GM12878 (cell line): ENCODE data around the gene RAD54L2. TPM values are rescaled to one million over a fixed set of nuclear protein-coding genes. Genes with fewer than 3 reads are reported as not detected.

ENCODE experiments used
- ATAC-seq: fragments of 200-7000 bp; cut with Tn5 transposase; 3 replicates; pipeline ENCODE4 v1.9.1; 2020; ENCODE audit warnings: mild to moderate bottlenecking, moderate library complexity
- BruUV-seq: library from RNA; stranded (reverse); fragments of 400-500 nt; replicated peaks from 2 replicates; lab custom pipeline; 2021; lab: Mats Ljungman, UMichigan
- CTCF ChIA-PET: fragments of 300-600 bp; sonication (Branson Sonifier 250); formaldehyde crosslinking; extraction: SDS; loops from one replicate; lab custom pipeline; 2021; ENCODE audit warnings: inconsistent platforms; lab: Yijun Ruan, JAX
- POLR2A ChIA-PET: fragments of 350-600 bp; formaldehyde crosslinking; extraction: SDS; loops from one replicate; lab custom pipeline; 2021; ENCODE audit warnings: inconsistent platforms; lab: Charles Lee
- RAD21 ChIA-PET: fragments of 300-600 bp; sonication (Branson Sonifier 250); formaldehyde crosslinking; loops from one replicate; lab custom pipeline; 2023; ENCODE audit warnings: antibody characterized with exemption; ENCODE audit not compliant: unreplicated experiment; lab: Charles Lee
- SMC1A ChIA-PET: fragments of 300-600 bp; sonication (Branson Sonifier 250); formaldehyde crosslinking; loops from one replicate; lab custom pipeline; 2023; ENCODE audit not compliant: unreplicated experiment, uncharacterized antibody; lab: Charles Lee
- DNase-seq: peaks from one replicate; pipeline ENCODE4 v3.0.0-alpha.2; 2011; ENCODE audit warnings: low read depth, low spot score
- FAIRE-seq: peaks from 3 replicates; lab custom pipeline; 2011; peaks lifted over from hg19 to GRCh38; lab: Jason Lieb, UNC
- H2AFZ ChIP-seq: 2 replicates; pipeline ENCODE4 v1.6.0; 2011; ENCODE audit warnings: low read depth, low read length, control low read depth; ENCODE audit not compliant: control insufficient read depth
- H3K27ac ChIP-seq: 2 replicates; pipeline ENCODE4 v1.5.1; 2011; ENCODE audit warnings: control low read depth; ENCODE audit not compliant: control insufficient read depth, insufficient read depth
- H3K27me3 ChIP-seq, 2 experiments: replicated peaks in 1 of 2; 2 replicates each; pipeline versions ENCODE4 v1.6.0 to v1.6.1; 2011; ENCODE audit warnings: low read length in 1 of 2; ENCODE audit not compliant: control insufficient read depth in 2 of 2, insufficient read depth in 2 of 2
- H3K36me3 ChIP-seq, 2 experiments: 2 replicates each; pipeline ENCODE4 v1.5.1; 2011; ENCODE audit warnings: low read length in 1 of 2; ENCODE audit not compliant: control insufficient read depth in 2 of 2, insufficient read depth in 2 of 2
- H3K4me1 ChIP-seq: 2 replicates; pipeline ENCODE4 v1.6.1; 2011; ENCODE audit warnings: mild to moderate bottlenecking, low read length, moderate library complexity, mixed read lengths; ENCODE audit not compliant: control insufficient read depth, insufficient read depth
- H3K4me2 ChIP-seq: 2 replicates; pipeline ENCODE4 v1.6.0; 2011; ENCODE audit warnings: control low read depth; ENCODE audit not compliant: control insufficient read depth, insufficient read depth
- H3K4me3 ChIP-seq: fragments of 200-600 bp; sonication (generic); 2 replicates; pipeline ENCODE4 v1.5.1; 2016
- H3K79me2 ChIP-seq: 2 replicates; pipeline ENCODE4 v1.6.0; 2011; ENCODE audit warnings: low read length; ENCODE audit not compliant: control insufficient read depth, insufficient read depth
- H3K9ac ChIP-seq: 2 replicates; pipeline ENCODE4 v1.8.0; 2011; ENCODE audit warnings: low read length, control low read depth, mixed read lengths; ENCODE audit not compliant: control insufficient read depth, insufficient read depth
- H3K9me3 ChIP-seq: replicated peaks from 3 replicates; pipeline ENCODE4 v1.5.1; 2011; ENCODE audit warnings: mild to moderate bottlenecking, low read length; ENCODE audit not compliant: control insufficient read depth, insufficient read depth
- H4K20me1 ChIP-seq: 2 replicates; pipeline ENCODE4 v1.6.0; 2011; ENCODE audit not compliant: control insufficient read depth, insufficient read depth
- CHD2 ChIP-seq: IDR thresholded peaks from 2 replicates; pipeline ENCODE4 v1.6.1; 2011; ENCODE audit warnings: low read depth, low read length, improper control_type of control experiment, borderline replicate concordance
- CHD4 ChIP-seq: fragments of 200-600 bp; sonication (generic); IDR thresholded peaks from 2 replicates; pipeline ENCODE4 v1.6.1; 2016; ENCODE audit warnings: mild to moderate bottlenecking
- GATAD2B ChIP-seq: fragments of 450-650 bp; conservative IDR thresholded peaks from 2 replicates; pipeline ENCODE4 v1.6.1; 2017; ENCODE audit warnings: low read depth, mild to moderate bottlenecking, moderate library complexity
- HDGF ChIP-seq: fragments of 450-650 bp; IDR thresholded peaks from 2 replicates; pipeline ENCODE4 v1.6.1; 2016; ENCODE audit warnings: antibody characterized with exemption
- MTA3 ChIP-seq: IDR thresholded peaks from 2 replicates; pipeline ENCODE4 v1.6.1; 2012; ENCODE audit warnings: low read length, inconsistent platforms, borderline replicate concordance
- MYC ChIP-seq: IDR thresholded peaks from 2 replicates; pipeline ENCODE4 v1.6.1; 2011; ENCODE audit warnings: mild to moderate bottlenecking, low read length, moderate library complexity, inconsistent platforms; ENCODE audit not compliant: insufficient read depth, insufficient replicate concordance, insufficient read length, severe bottlenecking
- NBN ChIP-seq: fragments of 450-650 bp; IDR thresholded peaks from 2 replicates; pipeline ENCODE4 v1.6.1; 2016
- ZNF207 ChIP-seq: fragments of 450-650 bp; IDR thresholded peaks from 2 replicates; pipeline ENCODE4 v1.6.1; 2014; ENCODE audit warnings: antibody characterized with exemption, mild to moderate bottlenecking, borderline replicate concordance
- WGBS: methylation state at CpG from one replicate; pipeline ENCODE4 v1.1.6; 2016; ENCODE audit warnings: low lambda C conversion rate; ENCODE audit not compliant: insufficient replicate concordance, insufficient coverage; ENCODE audit errors: missing lambda C conversion rate; 5-methylcytosine and 5-hydroxymethylcytosine counted together
- in situ Hi-C: fragments of 300-500 bp; cut with MboI; formaldehyde crosslinking; loops from 9 replicates; pipeline ENCODE4 v1.14.3; 2018; ENCODE audit warnings: mixed read lengths
- intact Hi-C: fragments of 100-400 bp; cut with micrococcal nuclease; formaldehyde crosslinking; loops from one replicate; pipeline ENCODE4 v1.14.2; 2022; ENCODE audit not compliant: unreplicated experiment
- polyA plus RNA-seq, 11 experiments: library from polyadenylated mRNA; depleted of rRNA in 4 of 11; unstranded in 6 of 11; stranded (reverse) in 5 of 11; fragments of >200 nt; fragmentation: Nextera tagmentation in 4 of 11; fragmentation: Illumina TruSeq in 1 of 11; extraction: Ambion mirVana in 4 of 11; extraction: Trizol in 1 of 11; gene quantifications; 1 replicate in 1 of 11; 2 replicates in 10 of 11; pipeline versions ENCODE4 v1.2.1 to v1.2.3, GENCODE V29; 2011 to 2016; ENCODE audit warnings: inconsistent platforms in 2 of 11, missing spikeins in 2 of 11, low read depth in 1 of 11
- total RNA-seq, 4 experiments: library from RNA; depleted of rRNA in 3 of 4; stranded (reverse); fragments of >200 nt in 3 of 4; fragmentation: Illumina TruSeq in 1 of 4; extraction: Trizol in 1 of 4; gene quantifications; 2 replicates each; pipeline versions ENCODE4 v1.2.1 to v1.2.3, GENCODE V29; 2013 to 2021
- TF ChIP-seq, protein P1 (sequence below): fragments of 450-650 bp; formaldehyde crosslinking; IDR thresholded peaks from 2 replicates; pipeline ENCODE4 v1.4.0; 2022; ENCODE audit warnings: mild to moderate bottlenecking, moderate library complexity
- TF ChIP-seq, protein P2 (sequence below), 3 experiments: IDR thresholded peaks in 2 of 3; conservative IDR thresholded peaks in 1 of 3; 2 replicates each; pipeline ENCODE4 v1.5.1; 2011; ENCODE audit warnings: low read depth in 3 of 3, low read length in 3 of 3, mild to moderate bottlenecking in 3 of 3, control low read depth in 2 of 3, moderate library complexity in 2 of 3, inconsistent platforms in 1 of 3, mixed read lengths in 1 of 3; ENCODE audit not compliant: control insufficient read depth in 2 of 3, insufficient read depth in 1 of 3; ENCODE audit errors: extremely low read depth in 1 of 3
- TF ChIP-seq, protein P3 (sequence below): IDR thresholded peaks from 2 replicates; pipeline ENCODE4 v1.6.1; 2011; ENCODE audit warnings: borderline replicate concordance, low read depth, mild to moderate bottlenecking, moderate library complexity, mixed read lengths, low read length; ENCODE audit not compliant: insufficient read depth; ENCODE audit errors: extremely low read length
- TF ChIP-seq, protein P4 (sequence below): fragments of 450-650 bp; IDR thresholded peaks from 2 replicates; pipeline ENCODE4 v1.6.1; 2017; ENCODE audit warnings: borderline replicate concordance
- TF ChIP-seq, protein P5 (sequence below): fragments of 450-650 bp; conservative IDR thresholded peaks from 2 replicates; pipeline ENCODE4 v1.6.1; 2017; ENCODE audit warnings: mild to moderate bottlenecking, moderate library complexity
- TF ChIP-seq, protein P6 (sequence below): IDR thresholded peaks from 2 replicates; pipeline ENCODE4 v1.6.1; 2011; ENCODE audit warnings: low read depth, mild to moderate bottlenecking, low read length, moderate library complexity, borderline replicate concordance; ENCODE audit errors: extremely low read depth

RAD54L2 gene
- total and polyA plus RNA-seq, 10 of the 15 experiments (the other 5 are each of a cell fraction or from before 2014, with no cell fraction given) = 2.2 to 23.8 (median 11.1) TPM

DNA sequence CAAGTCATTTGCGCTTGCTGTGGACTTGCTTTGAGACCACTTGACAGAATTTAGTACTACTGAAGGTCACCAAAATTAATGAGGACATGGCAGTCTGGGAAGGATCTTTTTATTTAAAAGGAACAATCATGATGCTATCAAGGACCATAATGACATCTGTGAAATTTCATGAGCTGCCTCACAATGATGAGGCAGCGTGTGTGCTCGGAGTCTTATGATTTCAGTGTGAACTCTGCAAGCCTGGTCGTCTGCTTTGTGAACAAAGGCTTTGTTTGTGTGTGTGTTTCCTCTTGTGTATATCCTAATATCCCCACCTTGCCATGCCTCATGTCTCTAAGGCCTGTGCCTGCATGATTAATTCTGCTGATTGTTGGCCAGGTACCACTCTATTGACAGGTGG, 46.7 kb downstream of the RAD54L2 start:
- 99% methylated on average over 4 of the region's 4 CpGs for WGBS
- Histone ChIP-seq H4K20me1 (no peaks in the 10 kb centered on the region), H3K4me3 (no peak overlapping the region), H3K36me3 (no peaks in the 10 kb centered on the region; a peak in 1 of 4 replicates), H2AFZ (no peak overlapping the region)
- intact Hi-C loops = no loop called here
- no peak for TF ChIP-seq GATAD2B
- TF ChIP-seq, protein P1, sequence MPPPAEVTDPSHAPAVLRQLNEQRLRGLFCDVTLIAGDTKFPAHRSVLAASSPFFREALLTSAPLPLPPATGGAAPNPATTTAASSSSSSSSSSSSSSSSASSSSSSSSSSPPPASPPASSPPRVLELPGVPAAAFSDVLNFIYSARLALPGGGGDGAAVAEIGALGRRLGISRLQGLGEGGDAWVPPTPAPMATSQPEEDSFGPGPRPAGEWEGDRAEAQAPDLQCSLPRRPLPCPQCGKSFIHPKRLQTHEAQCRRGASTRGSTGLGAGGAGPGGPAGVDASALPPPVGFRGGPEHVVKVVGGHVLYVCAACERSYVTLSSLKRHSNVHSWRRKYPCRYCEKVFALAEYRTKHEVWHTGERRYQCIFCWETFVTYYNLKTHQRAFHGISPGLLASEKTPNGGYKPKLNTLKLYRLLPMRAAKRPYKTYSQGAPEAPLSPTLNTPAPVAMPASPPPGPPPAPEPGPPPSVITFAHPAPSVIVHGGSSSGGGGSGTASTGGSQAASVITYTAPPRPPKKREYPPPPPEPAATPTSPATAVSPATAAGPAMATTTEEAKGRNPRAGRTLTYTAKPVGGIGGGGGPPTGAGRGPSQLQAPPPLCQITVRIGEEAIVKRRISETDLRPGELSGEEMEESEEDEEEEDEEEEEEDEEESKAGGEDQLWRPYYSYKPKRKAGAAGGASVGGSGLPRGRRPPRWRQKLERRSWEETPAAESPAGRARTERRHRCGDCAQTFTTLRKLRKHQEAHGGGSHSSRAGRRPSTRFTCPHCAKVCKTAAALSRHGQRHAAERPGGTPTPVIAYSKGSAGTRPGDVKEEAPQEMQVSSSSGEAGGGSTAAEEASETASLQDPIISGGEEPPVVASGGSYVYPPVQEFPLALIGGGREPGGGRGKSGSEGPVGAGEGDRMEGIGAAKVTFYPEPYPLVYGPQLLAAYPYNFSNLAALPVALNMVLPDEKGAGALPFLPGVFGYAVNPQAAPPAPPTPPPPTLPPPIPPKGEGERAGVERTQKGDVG (CRISPR knock-in tag) = no peak
- TF ChIP-seq ZNF207 = no peak
- TF ChIP-seq MTA3 = no peak
- TF ChIP-seq CHD2 = no peak
- no peak for TF ChIP-seq NBN
- TF ChIP-seq HDGF = no peak
- no peak for TF ChIP-seq CHD4
- TF ChIP-seq, protein P2, sequence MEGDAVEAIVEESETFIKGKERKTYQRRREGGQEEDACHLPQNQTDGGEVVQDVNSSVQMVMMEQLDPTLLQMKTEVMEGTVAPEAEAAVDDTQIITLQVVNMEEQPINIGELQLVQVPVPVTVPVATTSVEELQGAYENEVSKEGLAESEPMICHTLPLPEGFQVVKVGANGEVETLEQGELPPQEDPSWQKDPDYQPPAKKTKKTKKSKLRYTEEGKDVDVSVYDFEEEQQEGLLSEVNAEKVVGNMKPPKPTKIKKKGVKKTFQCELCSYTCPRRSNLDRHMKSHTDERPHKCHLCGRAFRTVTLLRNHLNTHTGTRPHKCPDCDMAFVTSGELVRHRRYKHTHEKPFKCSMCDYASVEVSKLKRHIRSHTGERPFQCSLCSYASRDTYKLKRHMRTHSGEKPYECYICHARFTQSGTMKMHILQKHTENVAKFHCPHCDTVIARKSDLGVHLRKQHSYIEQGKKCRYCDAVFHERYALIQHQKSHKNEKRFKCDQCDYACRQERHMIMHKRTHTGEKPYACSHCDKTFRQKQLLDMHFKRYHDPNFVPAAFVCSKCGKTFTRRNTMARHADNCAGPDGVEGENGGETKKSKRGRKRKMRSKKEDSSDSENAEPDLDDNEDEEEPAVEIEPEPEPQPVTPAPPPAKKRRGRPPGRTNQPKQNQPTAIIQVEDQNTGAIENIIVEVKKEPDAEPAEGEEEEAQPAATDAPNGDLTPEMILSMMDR (IDR thresholded peaks at IDR 0.05 in 2 of 3, conservative IDR thresholded peaks at IDR 0.05 in 1 of 3; ENCODE audit: control insufficient read depth in 2 of 3, extremely low read depth in 1 of 3, insufficient read depth in 1 of 3, low read depth in 3 of 3, low read length in 3 of 3) = no peak
- TF ChIP-seq, protein P3, sequence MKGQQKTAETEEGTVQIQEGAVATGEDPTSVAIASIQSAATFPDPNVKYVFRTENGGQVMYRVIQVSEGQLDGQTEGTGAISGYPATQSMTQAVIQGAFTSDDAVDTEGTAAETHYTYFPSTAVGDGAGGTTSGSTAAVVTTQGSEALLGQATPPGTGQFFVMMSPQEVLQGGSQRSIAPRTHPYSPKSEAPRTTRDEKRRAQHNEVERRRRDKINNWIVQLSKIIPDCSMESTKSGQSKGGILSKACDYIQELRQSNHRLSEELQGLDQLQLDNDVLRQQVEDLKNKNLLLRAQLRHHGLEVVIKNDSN = no peak
- TF ChIP-seq, protein P4, sequence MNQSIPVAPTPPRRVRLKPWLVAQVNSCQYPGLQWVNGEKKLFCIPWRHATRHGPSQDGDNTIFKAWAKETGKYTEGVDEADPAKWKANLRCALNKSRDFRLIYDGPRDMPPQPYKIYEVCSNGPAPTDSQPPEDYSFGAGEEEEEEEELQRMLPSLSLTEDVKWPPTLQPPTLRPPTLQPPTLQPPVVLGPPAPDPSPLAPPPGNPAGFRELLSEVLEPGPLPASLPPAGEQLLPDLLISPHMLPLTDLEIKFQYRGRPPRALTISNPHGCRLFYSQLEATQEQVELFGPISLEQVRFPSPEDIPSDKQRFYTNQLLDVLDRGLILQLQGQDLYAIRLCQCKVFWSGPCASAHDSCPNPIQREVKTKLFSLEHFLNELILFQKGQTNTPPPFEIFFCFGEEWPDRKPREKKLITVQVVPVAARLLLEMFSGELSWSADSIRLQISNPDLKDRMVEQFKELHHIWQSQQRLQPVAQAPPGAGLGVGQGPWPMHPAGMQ = no peak
- no peak for TF ChIP-seq MYC
- TF ChIP-seq, protein P5, sequence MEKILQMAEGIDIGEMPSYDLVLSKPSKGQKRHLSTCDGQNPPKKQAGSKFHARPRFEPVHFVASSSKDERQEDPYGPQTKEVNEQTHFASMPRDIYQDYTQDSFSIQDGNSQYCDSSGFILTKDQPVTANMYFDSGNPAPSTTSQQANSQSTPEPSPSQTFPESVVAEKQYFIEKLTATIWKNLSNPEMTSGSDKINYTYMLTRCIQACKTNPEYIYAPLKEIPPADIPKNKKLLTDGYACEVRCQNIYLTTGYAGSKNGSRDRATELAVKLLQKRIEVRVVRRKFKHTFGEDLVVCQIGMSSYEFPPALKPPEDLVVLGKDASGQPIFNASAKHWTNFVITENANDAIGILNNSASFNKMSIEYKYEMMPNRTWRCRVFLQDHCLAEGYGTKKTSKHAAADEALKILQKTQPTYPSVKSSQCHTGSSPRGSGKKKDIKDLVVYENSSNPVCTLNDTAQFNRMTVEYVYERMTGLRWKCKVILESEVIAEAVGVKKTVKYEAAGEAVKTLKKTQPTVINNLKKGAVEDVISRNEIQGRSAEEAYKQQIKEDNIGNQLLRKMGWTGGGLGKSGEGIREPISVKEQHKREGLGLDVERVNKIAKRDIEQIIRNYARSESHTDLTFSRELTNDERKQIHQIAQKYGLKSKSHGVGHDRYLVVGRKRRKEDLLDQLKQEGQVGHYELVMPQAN = no peak
- TF ChIP-seq, protein P6, sequence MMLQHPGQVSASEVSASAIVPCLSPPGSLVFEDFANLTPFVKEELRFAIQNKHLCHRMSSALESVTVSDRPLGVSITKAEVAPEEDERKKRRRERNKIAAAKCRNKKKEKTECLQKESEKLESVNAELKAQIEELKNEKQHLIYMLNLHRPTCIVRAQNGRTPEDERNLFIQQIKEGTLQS = no peak
- TF ChIP-seq, all 136 proteins: peak for 0
- ATAC-seq = no peak
- Histone ChIP-seq H3K9me3 (no peaks in the 10 kb centered on the region), H3K27ac (no peak overlapping the region), H3K27me3 (no peaks in the 10 kb centered on the region), H3K9ac (no peak overlapping the region), H3K79me2 (no peaks in the 10 kb centered on the region), H3K4me1 (no peaks in the 10 kb centered on the region), H3K4me2 (no peak overlapping the region)
- no peak for DNase-seq
- ChIA-PET RAD21 (no interaction called here), CTCF (no interaction called here), SMC1A (no interaction called here), POLR2A (no interaction called here)
- in situ Hi-C loops = no loop called here
- BruUV-seq = no TSS peak
- no peak for FAIRE-seq
